K562 (cell line): ENCODE results near the gene LTBP1. TPM values are rescaled to one million over a fixed set of nuclear protein-coding genes. Genes with fewer than 3 reads are reported as not detected.

Experiments used
- ATAC-seq: fragments of 200-7000 bp; cut with Tn5 transposase; 3 replicates; pipeline ENCODE4 v1.9.1; 2020; ENCODE audit warnings: moderate library complexity
- BruUV-seq: library from RNA; stranded (reverse); fragments of 400-500 nt; replicated peaks from 2 replicates; lab custom pipeline; 2021; lab: Mats Ljungman, UMichigan
- CTCF ChIA-PET: fragments of 300-600 bp; formaldehyde crosslinking; extraction: SDS; loops from one replicate; lab custom pipeline; 2021; ENCODE audit warnings: low intra/inter-chr PET ratio; lab: Yijun Ruan, JAX
- POLR2A ChIA-PET: fragments of 300-600, 350-650 bp; sonication (Branson Sonifier 250); formaldehyde crosslinking; extraction: SDS; loops from one replicate; lab custom pipeline; 2021; ENCODE audit warnings: antibody characterized with exemption, inconsistent platforms; lab: Yijun Ruan, JAX
- DNase-seq, 4 experiments: peaks; one replicate each; pipeline versions ENCODE4 v3.0.0 to v3.0.0-alpha.2; 2011 to 2018; ENCODE audit warnings: low spot score in 3 of 4, mixed read lengths in 3 of 4; ENCODE audit errors: extremely low read depth in 1 of 4
- FAIRE-seq: peaks from 2 replicates; lab custom pipeline; 2011; peaks lifted over from hg19 to GRCh38; lab: Jason Lieb, UNC
- H2AFZ ChIP-seq: 2 replicates; pipeline ENCODE4 v1.6.0; 2011; ENCODE audit warnings: low read depth, low read length, control low read depth, inconsistent platforms
- H3K27ac ChIP-seq: fragments of 200-600 bp; 3 replicates; pipeline ENCODE4 v1.8.0; 2011; ENCODE audit warnings: low read depth, mild to moderate bottlenecking, control low read depth, inconsistent platforms, low read length, moderate library complexity, mixed read lengths; ENCODE audit errors: extremely low read depth
- H3K27me3 ChIP-seq, 2 experiments: fragments of 300-600 bp in 1 of 2; 2 replicates in 1 of 2; 3 replicates in 1 of 2; pipeline versions ENCODE4 v1.6.0 to v1.8.0; 2011; ENCODE audit warnings: inconsistent platforms in 2 of 2, low read length in 2 of 2, mild to moderate bottlenecking in 1 of 2, mixed read lengths in 1 of 2, moderate library complexity in 1 of 2; ENCODE audit not compliant: control insufficient read depth in 2 of 2, insufficient read depth in 2 of 2
- H3K36me3 ChIP-seq: fragments of 300-600 bp; 3 replicates; pipeline ENCODE4 v1.8.0; 2011; ENCODE audit warnings: mild to moderate bottlenecking, low read length, inconsistent platforms; ENCODE audit not compliant: control insufficient read depth, insufficient read depth
- H3K4me1 ChIP-seq, 2 experiments: fragments of 200-600 bp in 1 of 2; replicated peaks in 1 of 2; 2 replicates in 1 of 2; 3 replicates in 1 of 2; pipeline versions ENCODE4 v1.5.1 to v1.8.0; 2011; ENCODE audit warnings: inconsistent platforms in 2 of 2, low read length in 2 of 2, mild to moderate bottlenecking in 1 of 2, mixed read lengths in 1 of 2, moderate library complexity in 1 of 2; ENCODE audit not compliant: control insufficient read depth in 2 of 2, insufficient read depth in 2 of 2
- H3K4me2 ChIP-seq: 2 replicates; pipeline ENCODE4 v1.6.1; 2011; ENCODE audit warnings: low read length, control low read depth, inconsistent platforms, mixed read lengths; ENCODE audit not compliant: insufficient read depth
- H3K4me3 ChIP-seq: fragments of 200-600 bp; sonication (generic), shearing (Covaris generic); 2 replicates; pipeline ENCODE4 v1.5.1; 2016; ENCODE audit warnings: control low read depth, inconsistent platforms
- H3K79me2 ChIP-seq: fragments of 200-600 bp; 3 replicates; pipeline ENCODE4 v1.8.0; 2011; ENCODE audit warnings: low read length, inconsistent platforms; ENCODE audit not compliant: control insufficient read depth, insufficient read depth
- H3K9ac ChIP-seq, 2 experiments: 2 replicates each; pipeline versions ENCODE4 v1.6.0 to v1.6.1; 2011; ENCODE audit warnings: low read depth in 2 of 2, low read length in 2 of 2, control low read depth in 1 of 2, inconsistent platforms in 1 of 2, mild to moderate bottlenecking in 1 of 2, mixed read lengths in 1 of 2; ENCODE audit not compliant: insufficient read depth in 1 of 2
- H3K9me1 ChIP-seq: one replicate; pipeline ENCODE4 v1.6.0; 2011; ENCODE audit warnings: inconsistent platforms, mild to moderate bottlenecking, low read length, moderate library complexity; ENCODE audit not compliant: control insufficient read depth, insufficient read depth
- H3K9me3 ChIP-seq: replicated peaks from 2 replicates; pipeline ENCODE4 v1.5.1; 2011; ENCODE audit warnings: low read depth, low read length, inconsistent platforms; ENCODE audit not compliant: control insufficient read depth, insufficient read depth
- H4K20me1 ChIP-seq: replicated peaks from 2 replicates; pipeline ENCODE4 v1.6.1; 2011; ENCODE audit warnings: low read length, inconsistent platforms, mixed read lengths; ENCODE audit not compliant: control insufficient read depth, insufficient read depth
- FOXK1 ChIP-seq: sonication (generic); formaldehyde crosslinking; IDR thresholded peaks from 2 replicates; pipeline ENCODE4 v1.8.0; 2022; ENCODE audit warnings: missing genetic modification reagents, mild to moderate bottlenecking, borderline replicate concordance
- HNRNPLL ChIP-seq: fragments of 200-400 bp; formaldehyde crosslinking; IDR thresholded peaks from 2 replicates; pipeline ENCODE4 v1.6.1; 2017; ENCODE audit warnings: low read length, low read depth, mild to moderate bottlenecking; ENCODE audit not compliant: poor library complexity, severe bottlenecking
- LARP7 ChIP-seq: fragments of 450-650 bp; IDR thresholded peaks from 2 replicates; pipeline ENCODE4 v1.6.1; 2016
- NFE2L1 ChIP-seq: fragments of 450-650 bp; IDR thresholded peaks from 2 replicates; pipeline ENCODE4 v1.6.1; 2016; ENCODE audit warnings: missing genetic modification characterization, low read depth, mild to moderate bottlenecking, missing compliant biosample characterization, moderate library complexity, borderline replicate concordance
- NFYB ChIP-seq: IDR thresholded peaks from 2 replicates; pipeline ENCODE4 v1.6.1; 2011; ENCODE audit warnings: mild to moderate bottlenecking, moderate library complexity; ENCODE audit not compliant: insufficient read length; ENCODE audit errors: extremely low read depth
- RBBP5 ChIP-seq: fragments of 200-600 bp; sonication (generic); IDR thresholded peaks from 2 replicates; pipeline ENCODE4 v1.6.1; 2012; ENCODE audit warnings: borderline replicate concordance, mild to moderate bottlenecking, low read length, control low read depth, inconsistent platforms; ENCODE audit not compliant: insufficient read depth, poor library complexity, severe bottlenecking
- WGBS: fragments of 100-300 bp; shearing (Covaris generic); methylation state at CpG from one replicate; pipeline ENCODE4 v1.1.6; 2016; ENCODE audit warnings: low coverage, mixed read lengths; ENCODE audit not compliant: insufficient coverage; ENCODE audit errors: missing lambda C conversion rate; 5-methylcytosine and 5-hydroxymethylcytosine counted together
- in situ Hi-C: fragments of 300-500 bp; cut with MboI; formaldehyde crosslinking; loops from 4 replicates; pipeline ENCODE4 v1.15.0; 2018; ENCODE audit warnings: inconsistent platforms, mixed read lengths
- intact Hi-C: fragments of 100-400 bp; cut with micrococcal nuclease; formaldehyde crosslinking; loops from 2 replicates; pipeline ENCODE4 v1.14.2; 2022
- polyA plus RNA-seq, 8 experiments: library from polyadenylated mRNA; depleted of rRNA in 4 of 8; stranded (reverse) in 5 of 8; unstranded in 3 of 8; fragments of >200 nt; fragmentation: Nextera tagmentation in 2 of 8; fragmentation: Illumina TruSeq in 1 of 8; extraction: Ambion mirVana in 2 of 8; extraction: Trizol in 1 of 8; gene quantifications; 2 replicates each; pipeline versions ENCODE4 v1.2.1 to v1.2.3, GENCODE V29; 2011 to 2014; ENCODE audit warnings: inconsistent platforms in 1 of 8, missing spikeins in 1 of 8
- total RNA-seq, 7 experiments: library from RNA; depleted of rRNA in 6 of 7; stranded (reverse); fragments of >200 nt in 6 of 7; fragmentation: Illumina TruSeq in 2 of 7; extraction: Trizol in 2 of 7; gene quantifications; 2 replicates each; pipeline versions ENCODE4 v1.2.1 to v1.2.3, GENCODE V29; 2011 to 2021; ENCODE audit warnings: low replicate concordance in 1 of 7
- TF ChIP-seq, protein P1 (sequence below): IDR thresholded peaks from 2 replicates; pipeline ENCODE4 v1.6.1; 2011; ENCODE audit warnings: borderline replicate concordance, low read depth, mild to moderate bottlenecking, moderate library complexity, low read length; ENCODE audit not compliant: insufficient read depth, poor library complexity, severe bottlenecking
- TF ChIP-seq, protein P2 (sequence below): fragments of 450-650 bp; conservative IDR thresholded peaks from 2 replicates; pipeline ENCODE4 v1.6.1; 2016; ENCODE audit warnings: missing genetic modification characterization, low read depth, mild to moderate bottlenecking, control low read depth, missing compliant biosample characterization
- TF ChIP-seq, protein P3 (sequence below), 2 experiments: fragments of 450-650 bp; IDR thresholded peaks; 2 replicates each; pipeline ENCODE4 v1.6.1; 2016; ENCODE audit warnings: mild to moderate bottlenecking in 2 of 2, borderline replicate concordance in 1 of 2, low read depth in 1 of 2, moderate library complexity in 1 of 2

Gene LTBP1
- total and polyA plus RNA-seq, 9 of the 15 experiments (the other 6 are each of a cell fraction or from before 2014, with no cell fraction given), result 3.6 to 16.4 (median 8.5) TPM

GRCh38 chr2:32923109-32923508 lies 23.6 kb upstream of the LTBP1 start:
- H3K4me1 ChIP-seq, result no peaks in the 10 kb centered on the region; a peak in 2 of 5 replicates
- H3K9me1 ChIP-seq, result no peaks in the 10 kb centered on the region
- H4K20me1 ChIP-seq, result no peaks in the 10 kb centered on the region
- no peak overlapping the region for H3K4me3 ChIP-seq
- H3K36me3 ChIP-seq, result no peaks in the 10 kb centered on the region
- intact Hi-C loops (no loop called here), in situ Hi-C loops (no loop called here)
- CTCF ChIA-PET, result no interaction called here
- POLR2A ChIA-PET, result interaction anchor here (0.7 to 0.8 kb wide), 2 partner anchors 9 to 118 kb away, joined by 3 to 4 read pairs; no protein-coding TSS in a partner anchor
- peaks cover 2 to 21% of the 10 kb centered on the region in 2 experiments; a peak in 3 of 5 replicates for H3K27me3 ChIP-seq
- no peak overlapping the region for H3K9ac ChIP-seq
- H3K9me3 ChIP-seq, result no peaks in the 10 kb centered on the region
- H3K27ac ChIP-seq, result no peak overlapping the region
- ATAC-seq, result no peak
- FAIRE-seq, result no peak
- H3K79me2 ChIP-seq, result no peaks in the 10 kb centered on the region
- DNase-seq, result no peak
- BruUV-seq, result no TSS peak
- H3K4me2 ChIP-seq, result no peak overlapping the region
- no peak overlapping the region for H2AFZ ChIP-seq
- 10% methylated on average over 2 of the region's 2 CpGs for WGBS
- TF ChIP-seq FOXK1 (no peak), HNRNPLL (no peak), LARP7 (no peak), NFYB (no peak), RBBP5 (no peak), NFE2L1 (no peak)
- TF ChIP-seq, protein P1, sequence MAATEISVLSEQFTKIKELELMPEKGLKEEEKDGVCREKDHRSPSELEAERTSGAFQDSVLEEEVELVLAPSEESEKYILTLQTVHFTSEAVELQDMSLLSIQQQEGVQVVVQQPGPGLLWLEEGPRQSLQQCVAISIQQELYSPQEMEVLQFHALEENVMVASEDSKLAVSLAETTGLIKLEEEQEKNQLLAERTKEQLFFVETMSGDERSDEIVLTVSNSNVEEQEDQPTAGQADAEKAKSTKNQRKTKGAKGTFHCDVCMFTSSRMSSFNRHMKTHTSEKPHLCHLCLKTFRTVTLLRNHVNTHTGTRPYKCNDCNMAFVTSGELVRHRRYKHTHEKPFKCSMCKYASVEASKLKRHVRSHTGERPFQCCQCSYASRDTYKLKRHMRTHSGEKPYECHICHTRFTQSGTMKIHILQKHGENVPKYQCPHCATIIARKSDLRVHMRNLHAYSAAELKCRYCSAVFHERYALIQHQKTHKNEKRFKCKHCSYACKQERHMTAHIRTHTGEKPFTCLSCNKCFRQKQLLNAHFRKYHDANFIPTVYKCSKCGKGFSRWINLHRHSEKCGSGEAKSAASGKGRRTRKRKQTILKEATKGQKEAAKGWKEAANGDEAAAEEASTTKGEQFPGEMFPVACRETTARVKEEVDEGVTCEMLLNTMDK, result no peak
- TF ChIP-seq, protein P2, sequence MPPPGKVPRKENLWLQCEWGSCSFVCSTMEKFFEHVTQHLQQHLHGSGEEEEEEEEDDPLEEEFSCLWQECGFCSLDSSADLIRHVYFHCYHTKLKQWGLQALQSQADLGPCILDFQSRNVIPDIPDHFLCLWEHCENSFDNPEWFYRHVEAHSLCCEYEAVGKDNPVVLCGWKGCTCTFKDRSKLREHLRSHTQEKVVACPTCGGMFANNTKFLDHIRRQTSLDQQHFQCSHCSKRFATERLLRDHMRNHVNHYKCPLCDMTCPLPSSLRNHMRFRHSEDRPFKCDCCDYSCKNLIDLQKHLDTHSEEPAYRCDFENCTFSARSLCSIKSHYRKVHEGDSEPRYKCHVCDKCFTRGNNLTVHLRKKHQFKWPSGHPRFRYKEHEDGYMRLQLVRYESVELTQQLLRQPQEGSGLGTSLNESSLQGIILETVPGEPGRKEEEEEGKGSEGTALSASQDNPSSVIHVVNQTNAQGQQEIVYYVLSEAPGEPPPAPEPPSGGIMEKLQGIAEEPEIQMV (tag), result no peak
- TF ChIP-seq, protein P3, sequence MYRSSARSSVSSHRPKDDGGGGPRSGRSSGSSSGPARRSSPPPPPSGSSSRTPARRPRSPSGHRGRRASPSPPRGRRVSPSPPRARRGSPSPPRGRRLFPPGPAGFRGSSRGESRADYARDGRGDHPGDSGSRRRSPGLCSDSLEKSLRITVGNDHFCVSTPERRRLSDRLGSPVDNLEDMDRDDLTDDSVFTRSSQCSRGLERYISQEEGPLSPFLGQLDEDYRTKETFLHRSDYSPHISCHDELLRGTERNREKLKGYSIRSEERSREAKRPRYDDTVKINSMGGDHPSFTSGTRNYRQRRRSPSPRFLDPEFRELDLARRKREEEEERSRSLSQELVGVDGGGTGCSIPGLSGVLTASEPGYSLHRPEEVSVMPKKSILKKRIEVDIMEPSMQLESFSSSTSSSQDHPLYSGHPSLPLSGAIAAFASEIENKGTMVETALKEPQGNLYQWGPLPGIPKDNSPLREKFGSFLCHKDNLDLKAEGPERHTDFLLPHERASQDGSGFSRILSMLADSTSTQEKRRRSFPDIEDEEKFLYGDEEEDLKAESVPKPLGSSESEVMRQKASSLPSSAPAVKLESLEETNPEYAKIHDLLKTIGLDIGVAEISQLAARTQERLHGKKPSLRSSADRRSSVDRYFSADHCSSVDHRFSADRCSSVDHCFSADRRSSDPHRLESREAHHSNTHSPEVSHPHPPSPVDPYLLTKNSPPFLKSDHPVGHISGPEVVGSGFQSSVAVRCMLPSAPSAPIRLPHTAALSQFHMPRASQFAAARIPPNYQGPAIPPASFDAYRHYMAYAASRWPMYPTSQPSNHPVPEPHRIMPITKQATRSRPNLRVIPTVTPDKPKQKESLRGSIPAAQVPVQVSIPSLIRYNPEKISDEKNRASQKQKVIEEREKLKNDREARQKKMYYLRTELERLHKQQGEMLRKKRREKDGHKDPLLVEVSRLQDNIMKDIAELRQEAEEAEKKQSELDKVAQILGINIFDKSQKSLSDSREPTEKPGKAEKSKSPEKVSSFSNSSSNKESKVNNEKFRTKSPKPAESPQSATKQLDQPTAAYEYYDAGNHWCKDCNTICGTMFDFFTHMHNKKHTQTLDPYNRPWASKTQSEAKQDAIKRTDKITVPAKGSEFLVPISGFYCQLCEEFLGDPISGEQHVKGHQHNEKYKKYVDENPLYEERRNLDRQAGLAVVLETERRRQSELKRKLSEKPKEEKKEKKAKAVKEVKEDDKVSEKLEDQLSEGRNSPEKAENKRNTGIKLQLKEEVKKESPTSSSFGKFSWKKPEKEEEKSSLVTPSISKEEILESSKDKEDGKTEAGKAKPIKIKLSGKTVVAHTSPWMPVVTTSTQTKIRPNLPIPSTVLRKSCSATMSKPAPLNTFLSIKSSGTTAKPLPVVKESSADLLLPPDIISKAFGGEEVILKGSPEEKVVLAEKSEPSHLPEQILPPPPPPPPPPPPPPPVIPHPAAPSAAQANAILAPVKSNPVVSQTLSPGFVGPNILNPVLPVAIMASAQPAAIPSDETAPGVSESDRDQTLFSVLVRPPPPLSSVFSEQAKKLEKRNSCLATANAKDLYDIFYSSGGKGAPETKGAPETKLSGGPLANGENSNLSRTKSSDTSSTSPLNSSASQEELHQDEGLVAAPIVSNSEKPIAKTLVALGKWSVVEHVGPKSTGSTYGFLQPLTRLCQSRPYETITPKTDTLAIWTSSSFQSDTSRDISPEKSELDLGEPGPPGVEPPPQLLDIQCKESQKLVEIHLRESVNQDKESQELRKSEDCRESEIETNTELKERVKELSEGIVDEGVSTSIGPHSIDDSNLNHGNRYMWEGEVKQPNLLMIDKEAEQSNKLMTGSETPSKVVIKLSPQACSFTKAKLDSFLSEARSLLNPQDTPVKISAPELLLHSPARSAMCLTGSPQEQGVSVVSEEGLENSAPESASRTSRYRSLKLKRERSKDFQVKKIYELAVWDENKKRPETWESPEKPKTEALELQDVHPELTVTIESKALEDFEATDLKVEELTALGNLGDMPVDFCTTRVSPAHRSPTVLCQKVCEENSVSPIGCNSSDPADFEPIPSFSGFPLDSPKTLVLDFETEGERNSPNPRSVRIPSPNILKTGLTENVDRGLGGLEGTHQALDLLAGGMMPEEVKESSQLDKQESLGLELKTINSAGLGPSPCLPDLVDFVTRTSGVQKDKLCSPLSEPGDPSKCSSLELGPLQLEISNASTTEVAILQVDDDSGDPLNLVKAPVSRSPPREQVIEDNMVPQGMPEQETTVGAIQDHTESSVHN (IDR thresholded peaks at IDR 0.05; ENCODE audit: borderline replicate concordance in 1 of 2, low read depth in 1 of 2), result no peak
